ENCODE results near the gene BATF3.
"Not testable (repeated sequence)": the region's sequence is repeated elsewhere in the genome, so short reads cannot be mapped to it uniquely, and the experiment has no call there.

The BATF3 gene

DNA sequence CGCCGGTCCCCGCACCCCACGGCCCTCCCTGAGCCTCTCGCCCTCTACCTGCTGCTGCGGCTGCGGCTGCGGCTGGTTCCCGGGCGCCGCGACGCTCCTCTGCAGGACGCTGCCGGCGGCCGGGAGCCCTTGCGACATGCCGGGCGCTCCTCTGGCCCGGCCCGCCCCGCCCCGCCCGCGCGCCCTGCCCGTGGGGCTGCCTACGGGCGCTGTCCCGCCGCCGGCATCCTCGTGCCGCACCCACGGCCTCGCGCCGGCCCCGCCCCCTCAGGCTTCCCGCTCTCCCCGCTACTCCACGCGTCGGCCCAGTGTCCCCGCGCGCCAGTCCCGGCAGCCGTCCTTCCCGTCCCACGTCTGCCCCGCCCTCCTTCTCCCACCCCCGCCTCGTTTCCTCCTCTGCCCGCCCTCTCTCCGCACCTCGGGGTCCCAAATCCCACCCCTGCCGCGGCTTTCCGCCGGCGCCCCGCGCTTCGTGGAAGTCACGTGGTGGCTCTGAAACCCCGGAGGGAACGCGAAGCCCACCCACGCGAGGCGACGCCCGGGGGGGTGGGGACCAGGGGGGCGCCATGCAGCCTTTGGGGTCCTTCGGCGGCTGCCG is at the start of gene BATF3:
Gene BATF3, minus strand, starts transcription at position 216 of the 598 bp plus-strand sequence. Its CDS starts 78 bp downstream, at position 138.
- no peak for FAIRE-seq

- FAIRE-seq: no peak
These were observed 46.9 kb upstream of the BATF3 start for GRCh38 chr1:212746546-212746945.

- no peak for FAIRE-seq
These were observed 45.7 kb upstream of the BATF3 start for GRCh38 chr1:212745303-212745702.

DNA sequence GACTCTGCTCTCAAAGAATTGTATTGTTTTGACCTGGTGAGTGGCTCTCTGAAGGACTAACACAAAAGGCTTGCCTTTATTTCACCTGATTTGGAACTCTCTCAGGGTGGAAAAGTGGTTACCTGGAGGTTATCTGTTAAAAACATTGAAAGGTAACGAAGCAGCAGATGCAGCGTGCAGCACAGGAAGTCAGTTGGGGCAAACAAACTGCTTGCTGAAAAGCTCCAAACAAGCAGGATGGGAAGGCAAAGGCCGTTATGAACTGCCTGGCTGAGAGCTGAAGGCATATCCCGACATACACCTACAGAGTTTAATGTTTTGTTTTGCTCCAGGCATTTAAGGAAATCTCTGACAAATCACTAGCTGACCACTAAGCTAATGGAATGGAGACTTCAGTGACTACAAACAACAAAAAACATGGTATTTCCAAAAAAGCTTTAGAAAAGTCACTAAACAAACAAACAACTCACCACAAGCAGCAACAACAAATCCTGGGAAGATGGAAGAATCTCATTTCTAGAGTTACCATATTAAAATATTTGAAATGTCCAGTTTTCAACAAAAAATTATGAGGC is 44.3 kb upstream of the BATF3 start:
- no peak for FAIRE-seq

DNA sequence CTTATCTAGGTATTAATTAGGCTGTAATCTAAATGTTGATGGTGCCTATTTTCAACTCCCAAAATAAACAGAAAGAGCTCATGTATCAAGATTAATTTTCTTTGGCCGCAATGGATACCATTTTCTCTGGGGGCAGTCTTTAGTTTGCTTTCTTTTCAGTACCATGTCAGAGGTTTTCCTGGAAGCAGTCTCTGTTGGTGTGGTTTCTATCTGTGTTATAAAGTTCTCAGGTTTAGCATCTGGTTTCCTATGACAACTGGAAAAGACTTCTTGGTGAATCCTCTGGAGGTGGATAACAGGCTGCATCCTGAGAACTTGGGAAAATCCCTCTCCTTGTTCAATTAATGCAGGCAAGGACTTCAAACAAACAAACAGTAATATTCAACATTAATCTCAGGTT is 38.7 kb upstream of the BATF3 start:
- FAIRE-seq: no peak

DNA sequence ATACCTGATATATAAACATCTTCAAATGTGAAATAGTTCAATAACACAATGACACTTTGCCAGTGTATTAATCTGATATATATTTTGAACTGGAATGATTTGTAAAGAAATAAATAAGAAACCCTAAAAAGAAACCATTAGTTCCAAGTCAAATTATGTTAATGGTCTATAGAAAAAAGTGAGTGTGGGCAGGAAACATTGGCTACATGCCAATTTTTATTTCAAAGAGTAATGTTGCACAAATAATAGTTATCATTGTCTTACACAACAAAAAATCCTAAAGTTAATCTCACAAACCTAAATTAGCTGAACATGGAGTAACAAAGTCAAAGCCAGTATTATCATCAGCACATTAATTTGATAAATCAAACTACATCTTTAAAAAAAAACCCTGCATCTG is 37.9 kb upstream of the BATF3 start:
- FAIRE-seq: no peak

DNA sequence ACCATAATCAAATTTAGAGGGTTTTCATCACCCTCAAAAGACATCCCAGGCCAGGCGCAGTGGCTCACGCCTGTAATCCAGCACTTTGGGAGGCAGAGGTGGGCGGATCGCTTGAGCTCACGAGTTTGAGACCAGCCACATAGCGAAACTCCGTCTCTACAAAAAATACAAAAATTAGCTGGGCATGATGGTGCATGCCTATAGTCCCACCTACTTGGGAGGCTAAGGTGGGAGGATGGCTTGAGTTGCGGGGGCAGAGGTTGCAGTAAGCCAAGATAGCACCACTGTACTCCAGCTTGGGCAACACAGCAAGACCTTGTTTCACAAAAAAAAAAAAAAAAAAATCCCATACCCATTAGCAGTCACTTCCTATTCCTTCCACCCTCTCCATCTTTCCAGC is 33.5 kb upstream of the BATF3 start:
- FAIRE-seq: no peak

GRCh38 chr1:212731630-212732029 is 32.0 kb upstream of the BATF3 start:
- no peak for FAIRE-seq

- FAIRE-seq: no peak
These were observed 29.0 kb upstream of the BATF3 start for GRCh38 chr1:212728606-212729005.

DNA sequence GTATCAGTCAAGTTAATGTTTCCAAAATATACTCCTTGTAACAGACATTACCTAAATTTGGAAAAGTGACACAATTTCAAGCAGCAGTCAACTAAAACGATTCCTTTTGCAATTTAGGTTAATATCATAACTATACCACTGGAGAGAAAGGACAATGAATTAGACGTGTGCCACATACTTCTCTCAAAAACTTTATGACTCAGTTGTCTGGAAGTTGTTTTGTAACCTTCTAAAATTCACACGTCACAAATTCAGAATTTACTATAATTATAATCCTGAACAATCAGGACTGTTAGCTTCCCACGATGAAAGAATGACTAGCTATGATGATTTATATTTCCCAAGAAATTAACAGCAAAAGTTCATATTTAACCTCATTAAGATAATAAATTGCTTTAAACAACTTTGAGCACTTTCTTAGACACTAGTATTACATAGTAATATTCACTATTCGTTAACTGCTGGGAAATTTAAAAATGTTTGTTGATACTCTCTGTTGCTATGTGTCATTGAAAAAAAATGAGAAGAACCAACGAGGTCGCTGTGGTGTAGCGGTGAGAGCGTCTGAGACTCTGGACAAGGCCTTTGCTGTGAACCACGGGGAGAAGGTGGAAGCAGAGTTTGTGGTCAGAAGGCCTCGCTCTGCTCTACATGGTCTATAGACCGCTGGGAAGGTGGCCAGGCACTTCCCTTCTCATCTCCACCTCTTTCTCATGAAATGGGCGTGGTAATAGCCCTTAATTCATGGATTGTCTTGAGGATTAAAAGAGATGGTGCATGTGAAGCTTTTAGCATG is 27.9 kb upstream of the BATF3 start:
- no peak for FAIRE-seq

- FAIRE-seq: not testable (repeated sequence)
These were observed 25.0 kb upstream of the BATF3 start for GRCh38 chr1:212724679-212725078.

- FAIRE-seq: no peak
These were observed 22.8 kb upstream of the BATF3 start for GRCh38 chr1:212722270-212722957.

GRCh38 chr1:212721388-212722247 is 22.0 kb upstream of the BATF3 start:
- no peak for FAIRE-seq

- FAIRE-seq: no peak
These were observed 20.0 kb upstream of the BATF3 start for GRCh38 chr1:212719633-212720032.

GRCh38 chr1:212718499-212718898 is 18.9 kb upstream of the BATF3 start:
- no peak for FAIRE-seq

DNA sequence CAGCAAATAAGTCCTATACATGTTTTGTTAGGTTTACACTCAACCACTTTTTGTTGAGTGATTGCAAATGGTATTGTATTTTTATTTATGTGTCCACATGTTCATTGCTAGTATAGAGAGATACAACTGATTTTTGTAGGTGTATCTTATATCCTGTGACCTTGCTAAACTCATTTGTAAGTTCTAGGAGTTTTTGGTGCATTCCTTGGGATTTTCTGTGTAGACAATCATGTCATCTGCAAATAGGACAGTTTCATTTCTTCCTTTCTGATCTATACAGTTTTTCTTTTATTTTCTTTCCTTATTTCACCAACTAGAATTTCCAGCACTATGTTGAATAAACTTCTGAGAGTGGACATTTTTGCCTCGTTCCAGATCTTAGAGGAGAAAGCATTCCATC is 16.5 kb upstream of the BATF3 start:
- no peak for FAIRE-seq

DNA sequence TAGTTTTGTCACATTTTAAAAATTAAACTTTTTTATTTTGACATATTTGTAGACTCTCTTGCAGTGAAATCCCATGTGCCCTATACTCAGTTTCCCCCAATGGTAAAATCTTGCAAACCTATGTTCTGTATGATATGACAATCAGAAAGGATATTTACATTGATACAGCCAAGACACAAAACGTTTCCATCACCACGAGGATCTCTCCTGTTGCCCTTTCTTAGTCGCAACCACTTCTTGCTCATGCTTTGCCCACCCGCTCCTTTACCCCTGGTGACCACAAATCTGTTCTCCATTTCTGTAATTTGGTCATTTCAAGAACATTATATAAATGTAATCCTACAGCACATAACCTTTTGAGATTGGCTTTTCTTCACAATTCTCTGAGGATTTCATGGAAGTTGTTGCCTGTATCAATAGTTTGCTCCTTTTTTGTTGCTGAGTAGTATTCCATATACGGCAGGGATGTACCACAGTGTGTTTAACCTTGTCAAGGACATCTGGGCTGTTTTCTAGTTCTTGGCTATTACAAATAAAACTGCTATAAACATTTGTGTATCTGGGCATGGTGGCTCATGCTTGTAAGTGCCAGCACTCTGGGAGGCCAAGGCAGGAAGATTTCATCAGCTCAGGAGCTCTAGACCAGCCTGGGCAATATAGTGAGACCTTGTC is 14.0 kb upstream of the BATF3 start:
- no peak for FAIRE-seq

DNA sequence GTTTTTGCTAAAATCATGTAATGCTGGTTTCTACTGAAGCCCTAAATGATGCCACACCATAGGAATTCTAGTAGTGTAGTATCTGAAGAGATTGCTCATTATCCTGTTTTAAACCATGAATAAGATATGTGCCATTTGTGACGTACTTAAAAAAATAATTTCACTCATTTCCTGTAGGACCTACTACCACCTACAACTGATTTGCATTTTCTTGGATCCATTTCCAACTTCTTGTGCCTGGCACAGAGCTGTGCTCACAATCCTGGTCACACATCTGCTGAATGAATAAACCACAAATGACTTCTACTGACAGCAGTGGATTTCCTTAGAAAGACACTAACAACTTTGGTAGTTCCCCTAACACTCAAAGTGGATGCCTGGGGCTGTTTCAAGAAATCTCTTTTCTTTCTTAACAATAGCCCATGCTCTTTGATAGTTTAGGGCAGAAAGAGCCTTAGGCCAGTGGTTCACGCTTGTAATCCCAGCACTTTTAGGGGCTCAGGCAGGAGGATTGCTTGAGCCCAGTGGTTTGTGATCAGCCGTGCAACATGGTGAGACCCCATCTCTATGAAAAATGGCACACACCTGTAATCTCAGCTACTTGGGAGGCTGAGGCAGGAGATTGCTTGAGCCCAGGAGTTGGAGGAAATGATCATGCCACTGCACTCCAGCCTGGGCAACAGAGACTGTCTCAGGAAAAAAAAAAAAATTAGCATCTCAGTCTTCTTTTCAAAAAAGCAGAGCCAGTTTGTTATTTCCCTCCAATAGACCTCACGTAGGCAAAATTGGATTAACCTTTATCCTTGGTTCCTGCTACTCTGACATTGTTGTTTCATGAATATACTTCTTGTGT is 13.0 kb upstream of the BATF3 start:
- FAIRE-seq: no peak

GRCh38 chr1:212711974-212712373 is 12.3 kb upstream of the BATF3 start:
- FAIRE-seq: not testable (repeated sequence)

DNA sequence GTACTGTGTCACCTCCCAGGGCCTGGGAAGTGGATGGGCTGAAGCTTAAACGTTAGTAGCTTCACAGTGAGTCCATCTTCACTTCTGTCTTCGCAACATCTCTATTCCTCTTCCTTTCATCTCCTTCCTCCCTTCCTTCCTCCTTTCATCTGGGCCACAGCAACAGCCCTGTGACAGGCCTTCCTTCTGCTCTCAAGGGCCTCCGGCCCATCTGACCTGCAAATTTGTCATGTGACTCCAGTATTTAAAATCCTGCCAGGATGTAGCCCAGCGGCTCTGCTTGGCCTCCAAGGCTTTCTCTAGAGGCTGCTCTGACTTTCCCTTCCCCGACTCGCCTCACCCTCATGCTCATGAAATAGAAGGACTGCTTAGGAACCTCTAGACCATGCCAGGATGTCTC is 10.9 kb upstream of the BATF3 start:
- FAIRE-seq: no peak

- FAIRE-seq: no peak
These were observed 4.4 kb upstream of the BATF3 start for GRCh38 chr1:212703991-212704564.
